Hepatocyte (in vitro differentiated cells): ENCODE data around the gene DNAH5.

Experiments
- CTCF ChIP-seq: fragments of 200-600 bp; sonication (generic); IDR thresholded peaks from 2 replicates; pipeline ENCODE4 v1.5.1; 2016; ENCODE audit warnings: antibody characterized with exemption, mild to moderate bottlenecking; ENCODE audit not compliant: poor library complexity
- EZH2 ChIP-seq: fragments of 200-600 bp; sonication (generic); IDR thresholded peaks from 2 replicates; pipeline ENCODE4 v1.6.1; 2016; ENCODE audit warnings: antibody characterized with exemption, mild to moderate bottlenecking, borderline replicate concordance
- EZH2phosphoT487 ChIP-seq: fragments of 200-600 bp; sonication (generic); IDR thresholded peaks from one replicate; pipeline ENCODE4 v1.6.1; 2018; ENCODE audit warnings: antibody characterized with exemption, mild to moderate bottlenecking, low read depth, moderate library complexity; ENCODE audit not compliant: unreplicated experiment, severe bottlenecking

DNA sequence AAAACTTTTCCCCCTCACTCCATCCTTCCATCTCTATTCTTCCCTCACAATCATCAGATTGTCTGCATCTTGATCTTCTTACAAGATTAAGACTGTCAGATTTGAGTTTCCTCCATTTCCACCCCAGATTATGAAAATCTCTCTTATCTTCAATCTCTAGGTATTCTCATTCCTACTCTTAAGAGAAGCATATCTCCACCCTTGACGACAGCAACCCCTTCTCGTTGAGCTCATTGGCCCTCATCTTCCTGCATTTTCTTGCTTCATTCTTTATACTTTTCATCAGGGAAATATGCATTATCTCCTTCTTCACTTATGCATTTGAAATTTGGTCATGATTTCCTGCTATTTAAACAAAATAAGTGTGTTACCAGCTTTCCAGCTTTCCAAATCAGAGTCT lies 301.3 kb downstream of the DNAH5 start:
- TF ChIP-seq CTCF (no peak), EZH2phosphoT487 (no peak), EZH2 (no peak)
